KOPT-K1 (cell line): Measurements from ENCODE around the gene HPD.

Source experiments
- H3K27ac ChIP-seq: fragments of 200-600 bp; sonication (generic); 2 replicates; pipeline ENCODE4 v1.5.1; 2016; ENCODE audit warnings: antibody characterized with exemption, mild to moderate bottlenecking, low read depth, low read length; ENCODE audit not compliant: poor library complexity, severe bottlenecking
- H3K36me3 ChIP-seq: fragments of 200-600 bp; sonication (generic); 2 replicates; pipeline ENCODE4 v1.5.1; 2017; ENCODE audit warnings: antibody characterized with exemption, mild to moderate bottlenecking, low read length, moderate library complexity; ENCODE audit not compliant: insufficient read depth
- H3K9me3 ChIP-seq: fragments of 200-600 bp; sonication (generic); 2 replicates; pipeline ENCODE4 v1.5.1; 2017; ENCODE audit warnings: antibody characterized with exemption, low read length, mild to moderate bottlenecking; ENCODE audit not compliant: insufficient read depth, poor library complexity, severe bottlenecking

Gene HPD

DNA sequence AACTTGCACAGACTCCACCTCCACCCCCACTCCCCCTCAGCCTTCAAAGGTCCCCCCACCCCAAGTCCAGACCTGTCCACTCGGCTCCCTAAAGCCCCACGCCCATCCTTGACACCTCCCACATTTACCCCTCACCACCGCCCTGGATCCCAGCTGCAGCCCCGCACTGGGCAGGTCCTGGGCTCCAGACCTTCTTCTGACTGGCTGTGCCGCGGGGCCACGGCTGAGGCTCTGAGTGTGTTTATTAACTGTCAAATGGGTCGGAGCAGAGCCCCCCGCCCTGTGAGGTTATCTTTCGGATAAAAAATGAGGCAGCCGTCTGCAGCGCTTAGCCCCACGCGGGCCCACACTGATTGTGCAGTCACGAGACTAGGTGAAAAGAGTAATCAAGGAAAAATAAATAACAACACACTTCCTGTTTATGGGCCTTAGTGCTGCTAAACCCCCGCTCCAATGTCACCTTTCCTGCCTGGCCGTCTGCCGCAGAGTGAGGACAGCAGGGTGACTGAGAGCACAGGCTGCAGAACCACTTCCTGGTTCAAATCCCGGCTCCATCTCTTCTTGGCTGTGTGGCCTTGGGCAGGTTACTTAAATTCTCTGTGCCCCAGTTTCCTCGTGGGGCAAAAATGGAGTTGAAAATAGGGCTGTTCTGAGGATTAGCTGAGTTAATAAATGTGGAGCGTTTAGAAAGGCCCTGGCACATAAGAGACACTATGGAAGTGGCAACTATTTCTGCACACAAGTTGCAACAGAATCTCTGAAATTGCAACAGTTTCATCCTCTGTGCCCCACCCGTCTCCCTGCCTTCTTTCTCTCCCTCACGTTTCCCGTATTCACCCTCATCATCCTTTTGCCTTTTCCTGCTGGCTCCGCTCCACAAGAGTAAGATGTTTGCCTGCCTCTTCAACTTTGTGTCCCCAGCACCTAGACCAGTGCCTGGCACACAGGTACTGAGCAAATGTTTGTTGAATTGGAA, 45.5 kb downstream of the HPD start:
- H3K27ac ChIP-seq = peak overlapping the region; percentile 93
- peaks cover 87% of the 10 kb centered on the region for H3K36me3 ChIP-seq
- H3K9me3 ChIP-seq = no peaks in the 10 kb centered on the region

DNA sequence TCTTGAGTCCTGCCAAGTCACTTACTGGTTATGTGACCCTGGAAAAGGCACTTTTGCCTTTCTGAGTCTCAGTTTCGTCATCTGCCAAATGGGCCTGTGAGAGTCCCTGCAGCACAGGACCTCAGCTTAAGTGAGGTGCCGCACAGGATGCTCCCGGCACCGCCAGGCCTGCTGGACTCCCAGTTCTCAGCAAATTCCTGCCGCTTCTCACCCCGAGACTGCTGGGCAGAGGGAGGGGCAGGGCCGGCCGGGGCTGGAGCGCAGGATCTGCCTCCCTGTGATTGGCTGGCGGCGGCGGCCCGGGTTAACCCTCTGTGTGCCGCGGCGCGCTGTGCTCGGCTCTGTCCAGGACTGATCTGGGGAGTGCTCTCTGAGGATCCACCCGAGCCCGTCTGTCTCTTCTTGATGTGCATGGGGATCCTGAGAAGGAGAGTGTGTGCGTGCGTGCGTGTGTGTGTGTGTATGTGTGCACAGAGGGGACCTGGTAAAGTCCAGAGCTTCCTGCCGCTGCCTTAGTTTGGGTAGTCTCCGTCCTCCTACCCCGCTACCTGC, 46.3 kb downstream of the HPD start:
- Histone ChIP-seq H3K36me3 (peaks cover 87% of the 10 kb centered on the region), H3K9me3 (no peaks in the 10 kb centered on the region), H3K27ac (peak overlapping the region; percentile 93)

DNA sequence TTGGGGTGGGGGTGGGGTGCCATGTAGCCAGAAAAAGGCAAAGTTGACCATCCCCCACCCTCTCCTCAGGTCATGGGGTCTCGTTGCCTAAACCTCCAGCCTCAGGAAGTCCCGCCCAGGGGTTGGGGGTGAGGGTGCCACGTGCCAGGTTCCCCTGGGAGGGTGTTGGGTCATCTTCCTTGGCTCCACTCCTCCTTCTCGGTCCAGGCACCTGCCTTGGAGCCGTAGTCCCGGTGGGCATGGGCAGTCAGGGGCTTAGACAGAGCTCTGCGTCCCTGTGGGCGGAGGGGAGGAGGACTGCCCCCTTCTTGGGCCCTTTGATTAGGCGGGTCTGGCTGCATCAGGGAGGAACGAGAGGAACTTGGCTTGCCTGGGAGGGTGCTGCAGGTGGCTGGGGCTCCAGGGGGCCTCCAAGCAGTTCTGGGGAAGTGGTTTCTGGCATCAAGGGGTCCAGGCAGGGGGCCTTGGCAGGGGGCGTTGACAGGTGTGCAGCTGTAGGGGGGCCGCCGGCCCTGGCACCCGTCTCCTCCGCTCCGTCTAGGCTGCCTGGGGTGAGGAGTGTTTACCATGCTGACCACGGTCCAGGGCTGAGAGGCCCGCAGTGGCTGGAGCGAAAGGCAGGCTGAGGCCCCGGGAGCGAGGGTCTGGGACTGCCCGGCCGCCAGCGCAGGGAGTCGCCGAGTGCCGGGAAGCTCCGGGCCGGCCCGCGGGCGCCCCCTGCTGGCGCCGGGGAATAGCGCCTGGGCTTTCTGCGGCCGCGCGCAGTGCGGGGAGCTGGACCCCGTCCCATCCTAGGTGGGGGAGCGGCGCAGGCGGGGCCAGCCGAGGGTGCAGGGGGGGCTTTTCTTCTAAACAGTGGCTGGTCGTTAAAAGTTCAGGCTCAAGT, 47.0 kb downstream of the HPD start:
- Histone ChIP-seq H3K27ac (peak overlapping the region; percentile 93), H3K36me3 (peaks cover 87% of the 10 kb centered on the region)

DNA sequence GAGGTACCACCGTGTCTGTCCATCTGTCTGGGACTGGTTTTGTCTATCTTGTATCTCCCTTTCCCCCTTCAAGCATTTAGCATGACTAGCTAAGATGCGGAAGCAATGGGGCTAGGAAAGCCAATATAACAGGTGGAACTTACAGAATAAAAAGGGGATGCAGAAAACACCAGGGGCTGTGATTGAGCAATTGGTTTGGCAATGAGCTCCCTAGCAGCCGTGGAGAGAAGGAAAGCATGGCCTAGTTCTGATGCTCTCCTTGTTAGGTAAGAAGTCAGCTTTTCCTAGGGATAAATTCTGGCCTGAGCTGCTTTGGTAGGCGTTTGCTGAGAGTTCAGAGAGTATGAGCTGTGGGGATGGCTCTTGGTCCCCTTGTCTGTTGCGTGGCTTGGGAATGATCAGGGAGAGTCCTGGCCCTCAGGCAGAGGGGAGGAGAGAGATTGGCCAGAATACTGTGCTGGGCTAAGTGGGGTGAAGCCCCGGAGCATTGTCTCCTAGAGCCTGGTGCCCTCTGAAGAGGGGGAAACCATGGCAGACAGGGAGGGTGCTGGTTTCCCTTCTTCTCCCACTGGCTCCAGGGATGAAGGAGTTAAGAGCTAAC, 47.7 kb downstream of the HPD start:
- Histone ChIP-seq H3K27ac (peak overlapping the region; percentile 93), H3K36me3 (peaks cover 87% of the 10 kb centered on the region)

More for the DNA sequence above, 47.0 kb downstream of the HPD start:
- H3K9me3 ChIP-seq = no peaks in the 10 kb centered on the region

DNA sequence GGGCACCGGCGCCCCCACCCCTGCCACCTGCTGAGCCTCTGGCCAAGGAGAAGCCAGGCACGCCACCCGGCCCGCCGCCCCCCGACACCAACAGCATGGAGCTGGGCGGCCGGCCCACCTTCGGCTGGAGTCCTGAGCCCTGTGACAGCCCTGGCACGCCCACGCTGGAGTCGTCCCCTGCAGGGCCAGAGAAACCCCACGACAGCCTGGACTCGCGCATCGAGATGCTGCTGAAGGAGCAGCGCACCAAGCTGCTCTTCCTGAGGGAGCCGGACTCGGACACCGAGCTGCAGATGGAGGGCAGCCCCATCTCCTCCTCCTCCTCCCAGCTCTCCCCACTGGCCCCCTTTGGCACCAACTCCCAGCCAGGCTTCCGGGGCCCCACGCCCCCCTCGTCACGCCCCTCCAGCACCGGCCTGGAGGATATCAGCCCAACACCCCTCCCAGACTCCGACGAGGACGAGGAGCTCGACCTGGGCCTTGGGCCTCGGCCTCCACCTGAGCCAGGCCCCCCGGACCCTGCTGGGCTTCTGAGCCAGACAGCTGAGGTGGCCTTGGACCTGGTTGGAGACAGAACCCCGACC, 48.3 kb downstream of the HPD start:
- Histone ChIP-seq H3K36me3 (peaks cover 84% of the 10 kb centered on the region), H3K9me3 (no peaks in the 10 kb centered on the region), H3K27ac (peak overlapping the region; percentile 93)

More for the DNA sequence above, 47.7 kb downstream of the HPD start:
- H3K9me3 ChIP-seq = no peaks in the 10 kb centered on the region

DNA sequence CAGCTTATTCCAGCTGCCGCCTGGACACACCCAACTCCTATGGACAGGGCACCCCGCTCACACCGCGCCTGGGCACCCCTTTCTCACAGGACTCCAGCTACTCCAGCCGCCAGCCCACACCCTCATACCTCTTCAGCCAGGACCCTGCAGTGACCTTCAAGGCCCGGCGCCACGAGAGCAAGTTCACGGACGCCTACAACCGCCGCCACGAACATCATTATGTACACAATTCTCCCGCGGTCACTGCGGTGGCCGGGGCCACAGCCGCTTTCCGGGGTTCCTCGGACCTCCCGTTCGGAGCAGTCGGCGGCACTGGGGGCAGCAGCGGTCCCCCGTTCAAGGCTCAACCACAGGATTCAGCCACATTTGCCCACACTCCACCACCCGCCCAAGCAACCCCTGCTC, 48.9 kb downstream of the HPD start:
- Histone ChIP-seq H3K27ac (no peak overlapping the region), H3K36me3 (peaks cover 78% of the 10 kb centered on the region), H3K9me3 (no peaks in the 10 kb centered on the region)

DNA sequence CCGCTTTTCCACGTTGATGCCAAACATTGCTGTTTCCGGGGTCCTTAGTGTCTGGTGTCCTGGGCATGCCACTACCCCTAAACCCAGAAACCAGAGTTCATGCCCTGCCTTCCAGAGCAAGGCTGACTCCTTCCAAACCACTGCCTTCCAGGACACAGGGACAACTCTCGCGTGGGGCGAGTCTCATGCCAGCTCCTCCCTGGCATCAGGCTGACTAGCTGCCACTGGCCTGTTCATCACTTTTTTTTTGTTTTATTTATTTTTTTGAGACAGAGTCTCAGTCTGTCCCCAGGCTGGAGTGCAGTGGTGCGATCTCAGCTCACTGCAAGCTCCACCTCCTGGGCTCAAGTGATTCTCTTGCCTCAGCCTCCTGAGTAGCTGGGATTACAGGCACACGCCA, 50.0 kb downstream of the HPD start:
- no peak overlapping the region for H3K27ac ChIP-seq
- H3K9me3 ChIP-seq = no peaks in the 10 kb centered on the region
- H3K36me3 ChIP-seq = peaks cover 69% of the 10 kb centered on the region

DNA sequence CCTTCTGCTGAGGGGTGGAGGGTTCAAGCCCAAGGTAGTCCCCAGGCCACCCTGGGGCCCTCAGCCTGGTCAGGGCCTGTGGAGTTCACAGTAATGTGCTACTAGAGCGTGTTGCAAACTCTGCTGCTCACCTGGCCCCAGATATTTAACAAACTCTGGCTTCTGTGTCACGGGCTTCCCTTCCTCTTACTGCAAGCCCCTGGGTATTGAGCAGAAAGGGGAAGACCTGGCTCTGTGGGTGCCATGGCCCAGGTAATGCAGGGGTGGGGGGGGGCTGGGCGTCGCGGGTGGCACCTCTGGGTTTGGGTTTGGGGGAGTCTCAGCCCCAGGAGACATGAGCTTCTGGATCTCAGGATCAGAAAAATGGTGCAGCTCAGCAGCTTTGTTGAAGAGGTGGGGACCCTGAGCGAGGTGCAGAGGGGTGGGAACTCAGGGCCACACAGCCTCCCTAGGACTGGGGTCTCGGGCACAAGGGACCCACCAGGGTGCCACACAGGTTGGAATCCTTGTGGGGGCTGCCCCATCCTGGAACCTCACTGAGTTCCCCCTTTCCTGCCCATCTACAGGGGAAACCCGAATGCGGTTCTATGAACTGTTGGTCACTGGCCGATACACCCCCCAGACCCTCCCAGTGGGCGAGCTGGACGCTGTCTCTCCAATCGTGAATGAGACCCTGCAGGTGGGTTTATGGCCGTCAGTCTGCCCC, 50.9 kb downstream of the HPD start:
- Histone ChIP-seq H3K27ac (no peak overlapping the region), H3K36me3 (peaks cover 61% of the 10 kb centered on the region), H3K9me3 (no peaks in the 10 kb centered on the region)

DNA sequence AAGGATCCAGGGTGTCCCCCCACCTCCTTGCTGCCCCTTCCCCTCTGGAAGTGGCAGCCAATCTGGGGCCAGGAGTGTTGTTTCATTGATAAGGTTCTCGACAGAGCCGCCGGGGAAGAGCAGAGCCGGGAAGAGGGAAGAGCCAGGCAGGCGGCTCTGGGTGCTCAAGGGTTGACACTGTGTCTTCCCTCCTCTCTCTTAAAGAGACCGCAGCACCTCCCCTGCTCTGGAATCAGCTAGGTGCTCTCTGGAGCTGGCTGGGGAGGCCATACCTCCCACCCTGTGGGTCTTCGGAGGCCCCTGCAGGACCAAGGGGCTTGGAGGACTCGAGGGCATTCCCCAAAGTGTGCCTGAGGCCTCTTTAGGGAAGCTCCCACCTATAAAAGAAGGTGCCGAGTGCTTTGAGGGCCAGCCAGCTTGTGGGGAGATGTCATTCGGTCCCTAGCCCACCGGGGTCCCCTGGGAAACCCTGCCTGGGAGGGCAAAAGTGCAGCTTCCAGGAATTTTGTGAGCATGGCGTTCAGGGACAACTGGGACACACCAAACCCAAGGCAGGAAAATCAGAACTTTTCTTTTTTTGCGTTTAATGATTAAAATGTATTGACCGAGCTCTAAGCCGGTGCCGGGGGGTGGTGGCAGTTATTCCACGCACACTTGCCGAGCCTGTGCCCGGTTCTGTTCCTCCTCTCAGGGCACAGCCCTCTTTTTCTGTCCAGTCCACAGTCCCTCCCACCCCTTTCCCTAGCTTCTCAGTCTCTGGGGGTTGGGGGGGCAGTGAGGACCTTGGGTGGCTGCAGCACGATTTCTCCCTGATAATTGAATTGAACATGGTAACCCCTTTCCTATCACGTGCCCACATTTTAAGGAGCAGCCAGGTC, 51.9 kb downstream of the HPD start:
- Histone ChIP-seq H3K27ac (peak overlapping the region; percentile 39), H3K9me3 (no peaks in the 10 kb centered on the region), H3K36me3 (peaks cover 56% of the 10 kb centered on the region)

DNA sequence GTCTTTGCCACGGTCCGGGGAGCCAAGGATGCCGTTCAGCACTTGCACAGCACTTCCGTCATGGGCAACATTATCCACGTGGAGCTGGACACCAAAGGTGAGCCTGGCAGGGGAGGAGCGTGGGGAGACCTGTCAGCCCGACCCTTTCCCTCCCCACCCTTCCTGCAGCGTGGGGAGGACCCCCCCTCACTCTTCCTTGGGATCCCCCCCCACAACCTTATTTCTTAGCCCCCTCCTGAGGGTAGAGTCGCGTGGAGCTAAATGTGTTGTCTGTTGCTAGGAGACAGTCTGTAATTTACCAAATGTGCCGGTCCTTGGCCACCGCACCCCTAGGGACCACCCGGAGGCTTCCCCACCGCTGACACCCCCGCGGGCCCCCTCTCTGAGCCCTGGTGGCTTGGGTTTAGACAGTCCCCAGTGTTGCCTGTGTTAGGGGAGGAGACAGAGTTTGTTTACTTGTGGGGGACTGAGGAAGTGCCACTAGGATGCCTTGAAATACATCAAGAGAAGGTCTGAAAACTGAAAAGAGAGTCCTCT, 52.6 kb downstream of the HPD start:
- peaks cover 55% of the 10 kb centered on the region for H3K36me3 ChIP-seq
- peak overlapping the region; percentile 39 for H3K27ac ChIP-seq
- H3K9me3 ChIP-seq = no peaks in the 10 kb centered on the region

DNA sequence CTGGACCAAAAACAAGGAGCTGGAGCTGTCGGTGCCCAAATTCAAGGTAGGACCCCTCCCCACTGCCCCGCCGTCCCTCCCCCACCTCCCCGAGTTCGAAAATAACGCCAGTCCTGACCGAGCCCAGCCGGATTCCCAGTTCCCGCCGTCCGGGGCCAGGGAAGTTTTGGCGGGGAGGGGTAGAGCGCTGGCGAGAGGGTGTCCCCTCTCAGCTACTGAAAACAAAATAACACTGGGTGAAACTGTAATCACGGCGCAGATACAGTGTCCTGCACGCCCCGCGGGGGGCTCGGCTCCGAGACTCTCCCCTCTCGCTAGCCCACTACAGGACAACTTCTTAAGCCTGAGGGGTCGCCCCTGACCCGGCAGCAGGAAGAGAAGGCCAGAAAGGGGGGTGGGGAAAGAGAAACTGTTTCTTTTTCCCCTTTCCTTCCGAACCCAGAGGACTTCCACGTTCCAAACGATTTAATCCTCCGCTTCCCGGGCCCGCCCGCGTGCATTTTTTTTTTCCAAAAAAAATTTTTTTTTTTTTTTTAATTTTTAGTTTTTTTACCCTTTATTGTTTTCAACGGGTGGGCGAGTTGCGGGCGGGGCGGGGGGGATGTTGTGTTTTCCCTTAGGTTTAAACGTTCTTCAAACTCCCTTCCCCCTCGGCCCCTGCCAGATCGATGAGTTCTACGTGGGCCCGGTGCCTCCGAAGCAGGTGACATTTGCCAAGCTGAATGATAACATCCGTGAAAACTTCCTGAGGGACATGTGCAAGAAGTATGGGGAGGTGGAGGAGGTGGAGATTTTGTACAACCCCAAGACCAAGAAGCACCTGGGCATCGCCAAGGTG, 53.3 kb downstream of the HPD start:
- peaks cover 48% of the 10 kb centered on the region for H3K36me3 ChIP-seq
- H3K9me3 ChIP-seq = no peaks in the 10 kb centered on the region
- H3K27ac ChIP-seq = peak overlapping the region; percentile 98

DNA sequence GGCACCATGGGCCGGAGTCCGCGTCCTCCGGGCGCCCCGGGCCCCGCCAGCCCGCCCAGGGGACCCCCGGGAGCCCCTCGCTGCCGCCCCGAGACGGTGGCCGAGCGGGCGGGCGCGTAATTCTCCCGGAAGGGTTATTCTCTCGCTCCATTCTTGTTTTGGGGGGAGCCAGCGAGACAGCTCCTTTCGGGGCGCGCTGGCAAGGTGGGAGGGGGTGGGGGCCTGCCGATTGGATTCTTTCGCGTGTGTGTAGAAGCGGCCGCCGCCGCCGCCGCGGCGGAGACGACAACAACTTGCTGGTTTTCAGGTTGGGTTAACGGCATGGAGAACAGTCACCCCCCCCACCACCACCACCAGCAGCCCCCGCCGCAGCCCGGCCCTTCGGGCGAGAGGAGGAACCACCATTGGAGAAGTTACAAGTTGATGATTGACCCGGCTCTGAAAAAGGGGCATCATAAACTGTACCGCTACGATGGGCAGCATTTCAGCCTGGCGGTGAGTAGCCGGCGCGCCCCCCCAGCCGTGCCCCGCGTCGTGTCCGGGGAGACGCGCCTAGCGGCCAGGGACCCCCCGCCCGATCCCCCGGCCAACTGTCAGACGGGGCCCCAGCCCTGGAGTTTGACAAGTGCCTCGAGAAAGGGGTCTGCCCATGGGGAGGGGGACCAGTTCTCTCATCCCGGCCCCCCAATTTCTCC, 54.1 kb downstream of the HPD start:
- Histone ChIP-seq H3K9me3 (no peaks in the 10 kb centered on the region), H3K27ac (peak overlapping the region; percentile 98), H3K36me3 (peaks cover 39% of the 10 kb centered on the region)
